GM23338 (cell line): Measurements from ENCODE around the gene ACSM2B. TPM values are rescaled to one million over a fixed set of nuclear protein-coding genes. Genes with fewer than 3 reads are reported as not detected.

Source experiments
- ATAC-seq: fragments of 200-7000 bp; cut with Tn5 transposase; 3 replicates; pipeline ENCODE4 v1.9.1; 2020
- DNase-seq: peaks from one replicate; pipeline ENCODE4 v3.0.0-alpha.2; 2015; ENCODE audit warnings: low spot score
- H2AFZ ChIP-seq: fragments of 200-600 bp; sonication (generic); 2 replicates; pipeline ENCODE4 v1.8.0; 2016; ENCODE audit warnings: antibody characterized with exemption, mild to moderate bottlenecking, moderate library complexity
- H3F3A ChIP-seq: fragments of 200-600 bp; sonication (generic); replicated peaks from 2 replicates; pipeline ENCODE4 v1.8.0; 2017; ENCODE audit warnings: antibody characterized with exemption, mixed run types, low read depth
- H3K27ac ChIP-seq: fragments of 200-600 bp; sonication (generic); 2 replicates; pipeline ENCODE4 v1.6.1; 2016; ENCODE audit warnings: low read depth
- H3K27me3 ChIP-seq: fragments of 200-600 bp; sonication (generic); 2 replicates; pipeline ENCODE4 v1.8.0; 2016; ENCODE audit warnings: mild to moderate bottlenecking, mixed run types, moderate library complexity; ENCODE audit not compliant: insufficient read depth
- H3K36me3 ChIP-seq: fragments of 200-600 bp; sonication (generic); 2 replicates; pipeline ENCODE4 v1.8.0; 2016; ENCODE audit warnings: mild to moderate bottlenecking; ENCODE audit not compliant: insufficient read depth
- H3K4me1 ChIP-seq: fragments of 200-600 bp; sonication (generic); 2 replicates; pipeline ENCODE4 v1.8.0; 2016; ENCODE audit warnings: mild to moderate bottlenecking, moderate library complexity; ENCODE audit not compliant: insufficient read depth
- H3K4me2 ChIP-seq: fragments of 200-600 bp; sonication (generic); 2 replicates; pipeline ENCODE4 v1.7.1; 2017; ENCODE audit warnings: mixed run types
- H3K4me3 ChIP-seq: fragments of 200-600 bp; sonication (generic); 2 replicates; pipeline ENCODE4 v1.6.1; 2016; ENCODE audit warnings: mixed run types
- H3K79me2 ChIP-seq: fragments of 200-600 bp; sonication (generic); replicated peaks from 2 replicates; pipeline ENCODE4 v1.8.0; 2017; ENCODE audit warnings: mild to moderate bottlenecking; ENCODE audit not compliant: insufficient read depth
- H3K9me2 ChIP-seq: fragments of 200-600 bp; sonication (generic); 2 replicates; pipeline ENCODE4 v1.8.0; 2017; ENCODE audit not compliant: insufficient read depth
- H4K20me1 ChIP-seq: fragments of 200-600 bp; sonication (generic); replicated peaks from 2 replicates; pipeline ENCODE4 v1.8.0; 2017; ENCODE audit warnings: mild to moderate bottlenecking; ENCODE audit not compliant: insufficient read depth
- H3K27ac Mint-ChIP-seq: 2 replicates; pipeline ENCODE4 v1.8.0; 2020; ENCODE audit warnings: inconsistent platforms, mild to moderate bottlenecking, moderate library complexity, mixed read lengths
- H3K27me3 Mint-ChIP-seq: 3 replicates; pipeline ENCODE4 v1.8.0; 2022; ENCODE audit warnings: low read depth, mild to moderate bottlenecking, moderate library complexity, mixed read lengths, inconsistent platforms; ENCODE audit not compliant: insufficient read depth, poor library complexity
- H3K36me3 Mint-ChIP-seq: 3 replicates; pipeline ENCODE4 v1.8.0; 2021; ENCODE audit warnings: low read depth, mild to moderate bottlenecking, inconsistent platforms, moderate library complexity, mixed read lengths
- H3K4me1 Mint-ChIP-seq: 3 replicates; pipeline ENCODE4 v1.8.0; 2020; ENCODE audit warnings: mild to moderate bottlenecking, inconsistent platforms, mixed read lengths
- H3K4me3 Mint-ChIP-seq: 3 replicates; pipeline ENCODE4 v1.8.0; 2021; ENCODE audit warnings: moderate library complexity, mild to moderate bottlenecking, inconsistent platforms, mixed read lengths
- H3K9me3 Mint-ChIP-seq: 3 replicates; pipeline ENCODE4 v1.8.0; 2020; ENCODE audit warnings: moderate library complexity, mild to moderate bottlenecking, inconsistent platforms, mixed read lengths
- CREB1 ChIP-seq: fragments of 250-450 bp; sonication (Bioruptor Pico); IDR thresholded peaks from 2 replicates; pipeline ENCODE4 v1.5.0; 2020; ENCODE audit warnings: low read depth, mild to moderate bottlenecking, moderate library complexity
- EZH2 ChIP-seq: fragments of 200-600 bp; sonication (generic); IDR thresholded peaks from one replicate; pipeline ENCODE4 v1.8.0; 2017; ENCODE audit warnings: antibody characterized with exemption, mild to moderate bottlenecking, low read depth; ENCODE audit not compliant: unreplicated experiment
- EZH2phosphoT487 ChIP-seq: fragments of 200-600 bp; sonication (generic); IDR thresholded peaks from one replicate; pipeline ENCODE4 v1.8.1; 2018; ENCODE audit warnings: antibody characterized with exemption; ENCODE audit not compliant: unreplicated experiment
- JUNB ChIP-seq: IDR thresholded peaks from one replicate; pipeline ENCODE4 v1.6.1; 2016; ENCODE audit warnings: antibody characterized with exemption; ENCODE audit not compliant: unreplicated experiment
- NANOG ChIP-seq: IDR thresholded peaks from 2 replicates; pipeline ENCODE4 v1.6.1; 2016; ENCODE audit warnings: antibody characterized with exemption, borderline replicate concordance
- STAT1 ChIP-seq: IDR thresholded peaks from one replicate; pipeline ENCODE4 v1.6.1; 2016; ENCODE audit warnings: antibody characterized with exemption; ENCODE audit not compliant: unreplicated experiment
- ZNF114 ChIP-seq: fragments of 250-450 bp; sonication (Bioruptor Pico); IDR thresholded peaks from 2 replicates; pipeline ENCODE4 v1.5.0; 2020; ENCODE audit warnings: mild to moderate bottlenecking, moderate library complexity
- polyA plus RNA-seq: library from polyadenylated mRNA; unstranded; fragments of >200 nt; fragmentation: Nextera tagmentation; extraction: Ambion mirVana; gene quantifications from 2 replicates; pipeline ENCODE4 v1.2.1, GENCODE V29; 2016
- total RNA-seq: library from RNA; depleted of rRNA; stranded (reverse); fragments of >200 nt; shearing (Covaris generic); gene quantifications from 2 replicates; pipeline ENCODE4 v1.2.3, GENCODE V29; 2014
- TF ChIP-seq, protein P1 (sequence below): IDR thresholded peaks from one replicate; pipeline ENCODE4 v1.6.1; 2018; ENCODE audit warnings: antibody characterized with exemption; ENCODE audit not compliant: unreplicated experiment
- TF ChIP-seq, protein P2 (sequence below): fragments of 250-450 bp; sonication (Bioruptor Pico); IDR thresholded peaks from 2 replicates; pipeline ENCODE4 v1.5.0; 2020; ENCODE audit warnings: mild to moderate bottlenecking, moderate library complexity
- TF ChIP-seq, protein P3 (sequence below): IDR thresholded peaks from 2 replicates; pipeline ENCODE4 v1.6.1; 2016; ENCODE audit warnings: antibody characterized with exemption

Gene ACSM2B
- total and polyA plus RNA-seq, 2 experiments from 2014 or later = not detected

DNA sequence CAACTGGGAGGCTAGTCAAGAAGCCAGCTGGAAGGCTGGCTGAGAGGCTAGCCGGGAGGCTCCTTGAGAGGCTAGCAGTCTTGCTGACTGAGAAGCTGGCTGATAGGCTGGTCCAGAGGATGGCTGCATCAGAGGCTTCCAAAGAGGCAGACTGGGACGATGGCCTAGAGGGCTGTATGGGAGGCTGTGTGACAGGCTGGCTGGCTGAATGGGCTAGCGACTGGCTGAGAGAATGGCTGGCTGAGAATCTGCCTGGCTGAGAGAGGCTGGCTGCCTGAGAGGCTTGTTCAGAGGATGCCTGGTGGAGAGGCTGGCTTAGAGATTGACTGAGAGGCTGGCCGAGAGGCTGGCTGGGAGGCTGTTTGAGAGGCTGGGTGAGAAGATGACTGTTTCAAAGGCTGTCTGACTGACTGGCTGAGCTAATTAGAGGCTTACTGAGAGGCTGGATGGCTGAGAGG lies 34.8 kb upstream of the ACSM2B start (continued):
- TF ChIP-seq, protein P1, sequence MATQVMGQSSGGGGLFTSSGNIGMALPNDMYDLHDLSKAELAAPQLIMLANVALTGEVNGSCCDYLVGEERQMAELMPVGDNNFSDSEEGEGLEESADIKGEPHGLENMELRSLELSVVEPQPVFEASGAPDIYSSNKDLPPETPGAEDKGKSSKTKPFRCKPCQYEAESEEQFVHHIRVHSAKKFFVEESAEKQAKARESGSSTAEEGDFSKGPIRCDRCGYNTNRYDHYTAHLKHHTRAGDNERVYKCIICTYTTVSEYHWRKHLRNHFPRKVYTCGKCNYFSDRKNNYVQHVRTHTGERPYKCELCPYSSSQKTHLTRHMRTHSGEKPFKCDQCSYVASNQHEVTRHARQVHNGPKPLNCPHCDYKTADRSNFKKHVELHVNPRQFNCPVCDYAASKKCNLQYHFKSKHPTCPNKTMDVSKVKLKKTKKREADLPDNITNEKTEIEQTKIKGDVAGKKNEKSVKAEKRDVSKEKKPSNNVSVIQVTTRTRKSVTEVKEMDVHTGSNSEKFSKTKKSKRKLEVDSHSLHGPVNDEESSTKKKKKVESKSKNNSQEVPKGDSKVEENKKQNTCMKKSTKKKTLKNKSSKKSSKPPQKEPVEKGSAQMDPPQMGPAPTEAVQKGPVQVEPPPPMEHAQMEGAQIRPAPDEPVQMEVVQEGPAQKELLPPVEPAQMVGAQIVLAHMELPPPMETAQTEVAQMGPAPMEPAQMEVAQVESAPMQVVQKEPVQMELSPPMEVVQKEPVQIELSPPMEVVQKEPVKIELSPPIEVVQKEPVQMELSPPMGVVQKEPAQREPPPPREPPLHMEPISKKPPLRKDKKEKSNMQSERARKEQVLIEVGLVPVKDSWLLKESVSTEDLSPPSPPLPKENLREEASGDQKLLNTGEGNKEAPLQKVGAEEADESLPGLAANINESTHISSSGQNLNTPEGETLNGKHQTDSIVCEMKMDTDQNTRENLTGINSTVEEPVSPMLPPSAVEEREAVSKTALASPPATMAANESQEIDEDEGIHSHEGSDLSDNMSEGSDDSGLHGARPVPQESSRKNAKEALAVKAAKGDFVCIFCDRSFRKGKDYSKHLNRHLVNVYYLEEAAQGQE = no peak
- no peak for TF ChIP-seq STAT1
- TF ChIP-seq NANOG = no peak

DNA sequence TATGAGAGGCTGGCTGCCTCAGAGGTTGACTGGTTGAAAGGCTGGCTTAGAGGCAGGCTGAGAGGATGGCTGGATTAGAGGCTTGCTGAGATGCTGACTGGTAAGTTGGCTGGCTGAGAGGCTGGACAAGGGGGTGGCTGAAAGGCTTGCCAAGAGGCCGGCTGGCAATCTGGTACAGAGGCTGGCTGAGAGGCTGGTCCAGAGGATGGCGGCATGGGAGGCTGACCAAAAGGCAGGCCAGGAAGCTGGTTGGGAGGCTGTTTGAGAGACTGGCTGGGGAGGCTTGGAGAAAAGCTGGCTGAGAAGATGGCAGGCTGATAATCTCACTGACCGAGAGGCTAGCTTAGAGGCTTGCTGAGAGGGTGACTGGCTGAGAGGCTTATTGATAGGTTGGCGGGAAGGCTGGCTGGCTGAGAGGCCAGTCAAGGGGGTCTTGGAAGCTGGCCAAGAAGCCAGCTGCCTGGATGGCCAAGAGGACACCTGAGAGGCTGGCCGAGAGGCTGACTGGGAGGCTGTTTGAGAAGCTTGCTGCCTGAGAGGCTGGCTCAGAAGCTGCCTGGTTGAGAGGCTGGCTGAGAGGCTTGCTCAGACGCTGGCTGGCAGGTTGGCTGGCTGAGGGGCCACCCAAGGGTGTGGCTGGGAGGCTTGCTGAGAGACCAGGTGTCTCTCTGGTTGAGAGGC lies 34.2 kb upstream of the ACSM2B start:
- Histone ChIP-seq H3K27me3 (no peaks in the 10 kb centered on the region), H2AFZ (no peak overlapping the region), H3K4me2 (no peak overlapping the region), H4K20me1 (no peaks in the 10 kb centered on the region), H3K36me3 (no peaks in the 10 kb centered on the region), H3K4me3 (no peak overlapping the region), H3K27ac (no peak overlapping the region), H3K4me1 (no peaks in the 10 kb centered on the region), H3K79me2 (no peaks in the 10 kb centered on the region), H3F3A (no peaks in the 10 kb centered on the region), H3K9me2 (0 out of 2 replicates have a peak, but pooled peaks cover under 1% of the 10 kb centered on the region)
- Mint-ChIP-seq H3K36me3 (no peaks in the 10 kb centered on the region), H3K27ac (no peak overlapping the region), H3K27me3 (peaks cover 19% of the 10 kb centered on the region), H3K9me3 (peaks cover 5% of the 10 kb centered on the region; the same call in 2 of the 3 replicates), H3K4me1 (peaks cover 10% of the 10 kb centered on the region), H3K4me3 (no peak overlapping the region; the same call in 2 of the 3 replicates)
- DNase-seq = no peak
- ATAC-seq = no peak
- no peak for TF ChIP-seq EZH2phosphoT487
- TF ChIP-seq CREB1 = no peak
- TF ChIP-seq JUNB = no peak
- no peak for TF ChIP-seq EZH2
- TF ChIP-seq, protein P2, sequence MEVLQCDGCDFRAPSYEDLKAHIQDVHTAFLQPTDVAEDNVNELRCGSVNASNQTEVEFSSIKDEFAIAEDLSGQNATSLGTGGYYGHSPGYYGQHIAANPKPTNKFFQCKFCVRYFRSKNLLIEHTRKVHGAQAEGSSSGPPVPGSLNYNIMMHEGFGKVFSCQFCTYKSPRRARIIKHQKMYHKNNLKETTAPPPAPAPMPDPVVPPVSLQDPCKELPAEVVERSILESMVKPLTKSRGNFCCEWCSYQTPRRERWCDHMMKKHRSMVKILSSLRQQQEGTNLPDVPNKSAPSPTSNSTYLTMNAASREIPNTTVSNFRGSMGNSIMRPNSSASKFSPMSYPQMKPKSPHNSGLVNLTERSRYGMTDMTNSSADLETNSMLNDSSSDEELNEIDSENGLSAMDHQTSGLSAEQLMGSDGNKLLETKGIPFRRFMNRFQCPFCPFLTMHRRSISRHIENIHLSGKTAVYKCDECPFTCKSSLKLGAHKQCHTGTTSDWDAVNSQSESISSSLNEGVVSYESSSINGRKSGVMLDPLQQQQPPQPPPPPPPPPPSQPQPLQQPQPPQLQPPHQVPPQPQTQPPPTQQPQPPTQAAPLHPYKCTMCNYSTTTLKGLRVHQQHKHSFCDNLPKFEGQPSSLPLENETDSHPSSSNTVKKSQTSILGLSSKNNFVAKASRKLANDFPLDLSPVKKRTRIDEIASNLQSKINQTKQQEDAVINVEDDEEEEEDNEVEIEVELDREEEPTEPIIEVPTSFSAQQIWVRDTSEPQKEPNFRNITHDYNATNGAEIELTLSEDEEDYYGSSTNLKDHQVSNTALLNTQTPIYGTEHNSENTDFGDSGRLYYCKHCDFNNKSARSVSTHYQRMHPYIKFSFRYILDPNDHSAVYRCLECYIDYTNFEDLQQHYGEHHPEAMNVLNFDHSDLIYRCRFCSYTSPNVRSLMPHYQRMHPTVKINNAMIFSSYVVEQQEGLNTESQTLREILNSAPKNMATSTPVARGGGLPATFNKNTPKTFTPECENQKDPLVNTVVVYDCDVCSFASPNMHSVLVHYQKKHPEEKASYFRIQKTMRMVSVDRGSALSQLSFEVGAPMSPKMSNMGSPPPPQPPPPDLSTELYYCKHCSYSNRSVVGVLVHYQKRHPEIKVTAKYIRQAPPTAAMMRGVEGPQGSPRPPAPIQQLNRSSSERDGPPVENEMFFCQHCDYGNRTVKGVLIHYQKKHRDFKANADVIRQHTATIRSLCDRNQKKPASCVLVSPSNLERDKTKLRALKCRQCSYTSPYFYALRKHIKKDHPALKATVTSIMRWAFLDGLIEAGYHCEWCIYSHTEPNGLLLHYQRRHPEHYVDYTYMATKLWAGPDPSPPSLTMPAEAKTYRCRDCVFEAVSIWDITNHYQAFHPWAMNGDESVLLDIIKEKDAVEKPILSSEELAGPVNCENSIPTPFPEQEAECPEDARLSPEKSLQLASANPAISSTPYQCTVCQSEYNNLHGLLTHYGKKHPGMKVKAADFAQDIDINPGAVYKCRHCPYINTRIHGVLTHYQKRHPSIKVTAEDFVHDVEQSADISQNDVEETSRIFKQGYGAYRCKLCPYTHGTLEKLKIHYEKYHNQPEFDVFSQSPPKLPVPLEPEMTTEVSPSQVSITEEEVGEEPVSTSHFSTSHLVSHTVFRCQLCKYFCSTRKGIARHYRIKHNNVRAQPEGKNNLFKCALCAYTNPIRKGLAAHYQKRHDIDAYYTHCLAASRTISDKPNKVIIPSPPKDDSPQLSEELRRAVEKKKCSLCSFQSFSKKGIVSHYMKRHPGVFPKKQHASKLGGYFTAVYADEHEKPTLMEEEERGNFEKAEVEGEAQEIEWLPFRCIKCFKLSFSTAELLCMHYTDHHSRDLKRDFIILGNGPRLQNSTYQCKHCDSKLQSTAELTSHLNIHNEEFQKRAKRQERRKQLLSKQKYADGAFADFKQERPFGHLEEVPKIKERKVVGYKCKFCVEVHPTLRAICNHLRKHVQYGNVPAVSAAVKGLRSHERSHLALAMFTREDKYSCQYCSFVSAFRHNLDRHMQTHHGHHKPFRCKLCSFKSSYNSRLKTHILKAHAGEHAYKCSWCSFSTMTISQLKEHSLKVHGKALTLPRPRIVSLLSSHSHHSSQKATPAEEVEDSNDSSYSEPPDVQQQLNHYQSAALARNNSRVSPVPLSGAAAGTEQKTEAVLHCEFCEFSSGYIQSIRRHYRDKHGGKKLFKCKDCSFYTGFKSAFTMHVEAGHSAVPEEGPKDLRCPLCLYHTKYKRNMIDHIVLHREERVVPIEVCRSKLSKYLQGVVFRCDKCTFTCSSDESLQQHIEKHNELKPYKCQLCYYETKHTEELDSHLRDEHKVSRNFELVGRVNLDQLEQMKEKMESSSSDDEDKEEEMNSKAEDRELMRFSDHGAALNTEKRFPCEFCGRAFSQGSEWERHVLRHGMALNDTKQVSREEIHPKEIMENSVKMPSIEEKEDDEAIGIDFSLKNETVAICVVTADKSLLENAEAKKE (CRISPR knock-in tag) = no peak
- TF ChIP-seq, protein P3, sequence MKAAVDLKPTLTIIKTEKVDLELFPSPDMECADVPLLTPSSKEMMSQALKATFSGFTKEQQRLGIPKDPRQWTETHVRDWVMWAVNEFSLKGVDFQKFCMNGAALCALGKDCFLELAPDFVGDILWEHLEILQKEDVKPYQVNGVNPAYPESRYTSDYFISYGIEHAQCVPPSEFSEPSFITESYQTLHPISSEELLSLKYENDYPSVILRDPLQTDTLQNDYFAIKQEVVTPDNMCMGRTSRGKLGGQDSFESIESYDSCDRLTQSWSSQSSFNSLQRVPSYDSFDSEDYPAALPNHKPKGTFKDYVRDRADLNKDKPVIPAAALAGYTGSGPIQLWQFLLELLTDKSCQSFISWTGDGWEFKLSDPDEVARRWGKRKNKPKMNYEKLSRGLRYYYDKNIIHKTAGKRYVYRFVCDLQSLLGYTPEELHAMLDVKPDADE = no peak
- TF ChIP-seq ZNF114 (CRISPR knock-in tag) = no peak
- TF ChIP-seq NANOG = no peak
